GM12878 (cell line): ENCODE data around the gene SMARCD3. TPM values are rescaled to one million over a fixed set of nuclear protein-coding genes. Genes with fewer than 3 reads are reported as not detected.

Experiments
- ATAC-seq: fragments of 200-7000 bp; cut with Tn5 transposase; 3 replicates; pipeline ENCODE4 v1.9.1; 2020; ENCODE audit warnings: mild to moderate bottlenecking, moderate library complexity
- BruUV-seq: library from RNA; stranded (reverse); fragments of 400-500 nt; replicated peaks from 2 replicates; lab custom pipeline; 2021; lab: Mats Ljungman, UMichigan
- CTCF ChIA-PET: fragments of 300-600 bp; sonication (Branson Sonifier 250); formaldehyde crosslinking; extraction: SDS; loops from one replicate; lab custom pipeline; 2021; ENCODE audit warnings: inconsistent platforms; lab: Yijun Ruan, JAX
- POLR2A ChIA-PET: fragments of 350-600 bp; formaldehyde crosslinking; extraction: SDS; loops from one replicate; lab custom pipeline; 2021; ENCODE audit warnings: inconsistent platforms; lab: Charles Lee
- RAD21 ChIA-PET: fragments of 300-600 bp; sonication (Branson Sonifier 250); formaldehyde crosslinking; loops from one replicate; lab custom pipeline; 2023; ENCODE audit warnings: antibody characterized with exemption; ENCODE audit not compliant: unreplicated experiment; lab: Charles Lee
- SMC1A ChIA-PET: fragments of 300-600 bp; sonication (Branson Sonifier 250); formaldehyde crosslinking; loops from one replicate; lab custom pipeline; 2023; ENCODE audit not compliant: unreplicated experiment, uncharacterized antibody; lab: Charles Lee
- DNase-seq: peaks from one replicate; pipeline ENCODE4 v3.0.0-alpha.2; 2011; ENCODE audit warnings: low read depth, low spot score
- FAIRE-seq: peaks from 3 replicates; lab custom pipeline; 2011; peaks lifted over from hg19 to GRCh38; lab: Jason Lieb, UNC
- H2AFZ ChIP-seq: 2 replicates; pipeline ENCODE4 v1.6.0; 2011; ENCODE audit warnings: low read depth, low read length, control low read depth; ENCODE audit not compliant: control insufficient read depth
- H3K27ac ChIP-seq: 2 replicates; pipeline ENCODE4 v1.5.1; 2011; ENCODE audit warnings: control low read depth; ENCODE audit not compliant: control insufficient read depth, insufficient read depth
- H3K27me3 ChIP-seq, 2 experiments: replicated peaks in 1 of 2; 2 replicates each; pipeline versions ENCODE4 v1.6.0 to v1.6.1; 2011; ENCODE audit warnings: low read length in 1 of 2; ENCODE audit not compliant: control insufficient read depth in 2 of 2, insufficient read depth in 2 of 2
- H3K36me3 ChIP-seq, 2 experiments: 2 replicates each; pipeline ENCODE4 v1.5.1; 2011; ENCODE audit warnings: low read length in 1 of 2; ENCODE audit not compliant: control insufficient read depth in 2 of 2, insufficient read depth in 2 of 2
- H3K4me1 ChIP-seq: 2 replicates; pipeline ENCODE4 v1.6.1; 2011; ENCODE audit warnings: mild to moderate bottlenecking, low read length, moderate library complexity, mixed read lengths; ENCODE audit not compliant: control insufficient read depth, insufficient read depth
- H3K4me2 ChIP-seq: 2 replicates; pipeline ENCODE4 v1.6.0; 2011; ENCODE audit warnings: control low read depth; ENCODE audit not compliant: control insufficient read depth, insufficient read depth
- H3K4me3 ChIP-seq: fragments of 200-600 bp; sonication (generic); 2 replicates; pipeline ENCODE4 v1.5.1; 2016
- H3K79me2 ChIP-seq: 2 replicates; pipeline ENCODE4 v1.6.0; 2011; ENCODE audit warnings: low read length; ENCODE audit not compliant: control insufficient read depth, insufficient read depth
- H3K9ac ChIP-seq: 2 replicates; pipeline ENCODE4 v1.8.0; 2011; ENCODE audit warnings: low read length, control low read depth, mixed read lengths; ENCODE audit not compliant: control insufficient read depth, insufficient read depth
- H3K9me3 ChIP-seq: replicated peaks from 3 replicates; pipeline ENCODE4 v1.5.1; 2011; ENCODE audit warnings: mild to moderate bottlenecking, low read length; ENCODE audit not compliant: control insufficient read depth, insufficient read depth
- H4K20me1 ChIP-seq: 2 replicates; pipeline ENCODE4 v1.6.0; 2011; ENCODE audit not compliant: control insufficient read depth, insufficient read depth
- CHD1 ChIP-seq: IDR thresholded peaks from 2 replicates; pipeline ENCODE4 v1.6.1; 2012; ENCODE audit warnings: low read depth, low read length, improper control_type of control experiment
- HDAC6 ChIP-seq: fragments of 200-600 bp; sonication (generic); IDR thresholded peaks from one replicate; pipeline ENCODE4 v1.8.0; 2017; ENCODE audit warnings: antibody characterized with exemption; ENCODE audit not compliant: unreplicated experiment
- SRF ChIP-seq, 2 experiments: IDR thresholded peaks; 2 replicates each; pipeline ENCODE4 v1.6.1; 2011; ENCODE audit warnings: low read depth in 2 of 2, low read length in 2 of 2, mild to moderate bottlenecking in 1 of 2, moderate library complexity in 1 of 2
- WGBS: methylation state at CpG from one replicate; pipeline ENCODE4 v1.1.6; 2016; ENCODE audit warnings: low lambda C conversion rate; ENCODE audit not compliant: insufficient replicate concordance, insufficient coverage; ENCODE audit errors: missing lambda C conversion rate; 5-methylcytosine and 5-hydroxymethylcytosine counted together
- in situ Hi-C: fragments of 300-500 bp; cut with MboI; formaldehyde crosslinking; loops from 9 replicates; pipeline ENCODE4 v1.14.3; 2018; ENCODE audit warnings: mixed read lengths
- intact Hi-C: fragments of 100-400 bp; cut with micrococcal nuclease; formaldehyde crosslinking; loops from one replicate; pipeline ENCODE4 v1.14.2; 2022; ENCODE audit not compliant: unreplicated experiment
- polyA plus RNA-seq, 11 experiments: library from polyadenylated mRNA; depleted of rRNA in 4 of 11; unstranded in 6 of 11; stranded (reverse) in 5 of 11; fragments of >200 nt; fragmentation: Nextera tagmentation in 4 of 11; fragmentation: Illumina TruSeq in 1 of 11; extraction: Ambion mirVana in 4 of 11; extraction: Trizol in 1 of 11; gene quantifications; 1 replicate in 1 of 11; 2 replicates in 10 of 11; pipeline versions ENCODE4 v1.2.1 to v1.2.3, GENCODE V29; 2011 to 2016; ENCODE audit warnings: inconsistent platforms in 2 of 11, missing spikeins in 2 of 11, low read depth in 1 of 11
- total RNA-seq, 4 experiments: library from RNA; depleted of rRNA in 3 of 4; stranded (reverse); fragments of >200 nt in 3 of 4; fragmentation: Illumina TruSeq in 1 of 4; extraction: Trizol in 1 of 4; gene quantifications; 2 replicates each; pipeline versions ENCODE4 v1.2.1 to v1.2.3, GENCODE V29; 2013 to 2021
- TF ChIP-seq, protein P1 (sequence below): fragments of 450-650 bp; formaldehyde crosslinking; IDR thresholded peaks from 2 replicates; pipeline ENCODE4 v1.5.0; 2022; ENCODE audit warnings: mild to moderate bottlenecking, missing genetic modification characterization

The SMARCD3 gene
- total and polyA plus RNA-seq, 10 of the 15 experiments (the other 5 are each of a cell fraction or from before 2014, with no cell fraction given) = 0.11 to 1.4 (median 0.16) TPM

DNA sequence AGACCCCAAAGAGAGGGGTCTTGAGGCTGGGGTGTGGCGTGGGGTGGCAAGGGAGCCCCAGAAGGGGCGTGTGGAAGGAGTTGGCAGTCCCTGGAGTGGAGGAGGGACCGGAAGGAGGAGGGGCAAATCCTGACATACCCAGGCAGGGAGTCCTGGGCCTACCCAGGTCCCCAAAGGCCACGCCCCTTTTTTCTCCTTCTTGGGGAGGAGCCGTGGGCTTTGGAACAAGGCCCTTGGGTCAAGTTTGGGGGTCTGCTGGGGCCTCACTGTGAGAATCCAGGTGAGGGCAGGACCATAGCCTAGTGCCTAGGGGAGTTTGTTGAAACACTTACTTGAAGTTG lies 1.2 kb upstream of the SMARCD3 start:
- no peak overlapping the region for H3K9ac ChIP-seq
- RAD21 ChIA-PET = no interaction called here
- DNase-seq = no peak
- no peaks in the 10 kb centered on the region for H3K9me3 ChIP-seq
- FAIRE-seq = no peak
- H3K79me2 ChIP-seq = no peaks in the 10 kb centered on the region
- POLR2A ChIA-PET = no interaction called here
- H3K4me3 ChIP-seq = no peak overlapping the region
- CTCF ChIA-PET = no interaction called here
- intact Hi-C loops = no loop called here
- in situ Hi-C loops = no loop called here
- WGBS = 7% methylated on average over 5 of the region's 5 CpGs
- TF ChIP-seq SRF (IDR thresholded peaks at IDR 0.05; ENCODE audit: low read depth in 2 of 2, low read length in 2 of 2) (no peak), CHD1 (no peak), HDAC6 (no peak)
- TF ChIP-seq, protein P1, sequence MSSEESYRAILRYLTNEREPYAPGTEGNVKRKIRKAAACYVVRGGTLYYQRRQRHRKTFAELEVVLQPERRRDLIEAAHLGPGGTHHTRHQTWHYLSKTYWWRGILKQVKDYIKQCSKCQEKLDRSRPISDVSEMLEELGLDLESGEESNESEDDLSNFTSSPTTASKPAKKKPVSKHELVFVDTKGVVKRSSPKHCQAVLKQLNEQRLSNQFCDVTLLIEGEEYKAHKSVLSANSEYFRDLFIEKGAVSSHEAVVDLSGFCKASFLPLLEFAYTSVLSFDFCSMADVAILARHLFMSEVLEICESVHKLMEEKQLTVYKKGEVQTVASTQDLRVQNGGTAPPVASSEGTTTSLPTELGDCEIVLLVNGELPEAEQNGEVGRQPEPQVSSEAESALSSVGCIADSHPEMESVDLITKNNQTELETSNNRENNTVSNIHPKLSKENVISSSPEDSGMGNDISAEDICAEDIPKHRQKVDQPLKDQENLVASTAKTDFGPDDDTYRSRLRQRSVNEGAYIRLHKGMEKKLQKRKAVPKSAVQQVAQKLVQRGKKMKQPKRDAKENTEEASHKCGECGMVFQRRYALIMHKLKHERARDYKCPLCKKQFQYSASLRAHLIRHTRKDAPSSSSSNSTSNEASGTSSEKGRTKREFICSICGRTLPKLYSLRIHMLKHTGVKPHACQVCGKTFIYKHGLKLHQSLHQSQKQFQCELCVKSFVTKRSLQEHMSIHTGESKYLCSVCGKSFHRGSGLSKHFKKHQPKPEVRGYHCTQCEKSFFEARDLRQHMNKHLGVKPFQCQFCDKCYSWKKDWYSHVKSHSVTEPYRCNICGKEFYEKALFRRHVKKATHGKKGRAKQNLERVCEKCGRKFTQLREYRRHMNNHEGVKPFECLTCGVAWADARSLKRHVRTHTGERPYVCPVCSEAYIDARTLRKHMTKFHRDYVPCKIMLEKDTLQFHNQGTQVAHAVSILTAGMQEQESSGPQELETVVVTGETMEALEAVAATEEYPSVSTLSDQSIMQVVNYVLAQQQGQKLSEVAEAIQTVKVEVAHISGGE = no peak
- TF ChIP-seq, all 136 proteins: peak for 0
- BruUV-seq = no TSS peak
- H4K20me1 ChIP-seq = no peaks in the 10 kb centered on the region
- H3K36me3 ChIP-seq = no peaks in the 10 kb centered on the region
- no peak overlapping the region for H3K27ac ChIP-seq
- ATAC-seq = no peak
- peaks cover 28 to 35% of the 10 kb centered on the region in 2 experiments for H3K27me3 ChIP-seq
- SMC1A ChIA-PET = no interaction called here
- peaks cover 5% of the 10 kb centered on the region; the same call in 1 of the 2 replicates for H3K4me1 ChIP-seq
- H2AFZ ChIP-seq = no peak overlapping the region
- H3K4me2 ChIP-seq = no peak overlapping the region
